Sigmoid colon (tissue), 4 donors: ENCODE data around the gene MAGIX.

ENCODE experiments used
- CTCF ChIP-seq, 4 experiments: fragments of 450-650 bp in 3 of 4; fragments of 200-600 bp in 1 of 4; IDR thresholded peaks; one replicate each; pipeline ENCODE4 v1.5.1; 2016 to 2019; ENCODE audit warnings: antibody characterized with exemption in 4 of 4, mild to moderate bottlenecking in 3 of 4, moderate library complexity in 2 of 4
- EP300 ChIP-seq, 4 donors: sonication (generic); formaldehyde crosslinking; IDR thresholded peaks; one replicate each; pipeline ENCODE4 v1.6.1; 2017; ENCODE audit warnings: antibody characterized with exemption in 4 of 4
- POLR2A ChIP-seq, 2 donors: fragments of 450-650 bp; IDR thresholded peaks; one replicate each; pipeline ENCODE4 v1.6.1; 2016; ENCODE audit warnings: antibody characterized with exemption in 2 of 2, mild to moderate bottlenecking in 2 of 2, moderate library complexity in 2 of 2
- POLR2AphosphoS5 ChIP-seq, 4 donors: sonication (generic); formaldehyde crosslinking; IDR thresholded peaks; one replicate each; pipeline ENCODE4 v1.6.1; 2017; ENCODE audit warnings: antibody characterized with exemption in 4 of 4

- no peak for TF ChIP-seq CTCF (IDR thresholded peaks at IDR 0.05)
- no peak for TF ChIP-seq EP300 (IDR thresholded peaks at IDR 0.05)
- no peak for TF ChIP-seq POLR2AphosphoS5 (IDR thresholded peaks at IDR 0.05)
- no peak for TF ChIP-seq POLR2A (IDR thresholded peaks at IDR 0.05)
Measured at GRCh38 chrX:49211074-49211473, 48.5 kb downstream of the MAGIX start.
